ENCODE data around the gene REM2.

The REM2 gene, protein sequence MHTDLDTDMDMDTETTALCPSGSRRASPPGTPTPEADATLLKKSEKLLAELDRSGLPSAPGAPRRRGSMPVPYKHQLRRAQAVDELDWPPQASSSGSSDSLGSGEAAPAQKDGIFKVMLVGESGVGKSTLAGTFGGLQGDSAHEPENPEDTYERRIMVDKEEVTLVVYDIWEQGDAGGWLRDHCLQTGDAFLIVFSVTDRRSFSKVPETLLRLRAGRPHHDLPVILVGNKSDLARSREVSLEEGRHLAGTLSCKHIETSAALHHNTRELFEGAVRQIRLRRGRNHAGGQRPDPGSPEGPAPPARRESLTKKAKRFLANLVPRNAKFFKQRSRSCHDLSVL

GRCh38 chr14:22883173-22883976 lies at the start of gene REM2:
Gene REM2, plus strand, starts transcription at chr14:22883222. Its CDS starts 66 bp downstream, at chr14:22883288.
- no peak for DNase-seq

- DNase-seq: no peak
Observed at GRCh38 chr14:22835505-22835904, 47.5 kb upstream of the REM2 start.

DNA sequence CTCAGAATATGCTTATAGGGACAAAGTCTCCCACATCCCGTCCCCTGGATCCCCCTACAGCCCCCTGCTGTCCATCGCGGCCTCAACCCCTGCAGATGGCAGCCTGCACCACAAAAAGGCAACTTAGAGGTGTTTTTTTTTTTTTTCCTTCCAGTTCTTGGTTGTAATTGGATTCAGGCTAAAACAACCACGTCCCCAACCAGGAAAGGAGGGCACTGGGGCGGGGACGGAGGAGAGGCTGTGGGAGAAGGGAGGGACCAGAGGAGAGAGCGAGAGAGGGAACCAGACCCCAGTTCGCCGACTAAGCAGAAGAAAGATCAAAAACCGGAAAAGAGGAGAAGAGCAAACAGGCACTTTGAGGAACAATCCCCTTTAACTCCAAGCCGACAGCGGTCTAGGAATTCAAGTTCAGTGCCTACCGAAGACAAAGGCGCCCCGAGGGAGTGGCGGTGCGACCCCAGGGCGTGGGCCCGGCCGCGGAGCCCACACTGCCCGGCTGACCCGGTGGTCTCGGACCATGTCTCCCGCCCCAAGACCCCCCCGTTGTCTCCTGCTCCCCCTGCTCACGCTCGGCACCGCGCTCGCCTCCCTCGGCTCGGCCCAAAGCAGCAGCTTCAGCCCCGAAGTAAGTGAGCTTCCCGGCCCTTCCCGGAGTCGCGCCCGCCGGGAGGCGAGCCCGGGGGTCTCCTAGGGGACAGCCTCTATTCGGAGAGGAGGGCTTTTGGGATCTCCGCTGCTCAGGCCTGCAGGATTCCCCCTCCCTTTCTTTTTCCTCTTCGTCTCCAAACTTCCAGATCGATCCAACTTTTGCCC lies 46.5 kb upstream of the REM2 start, which contains the start of gene MMP14:
Gene MMP14, plus strand, starts transcription at position 285 of the 813 bp plus-strand sequence. Its CDS starts 233 bp downstream, at position 518.
- no peak for DNase-seq

DNA sequence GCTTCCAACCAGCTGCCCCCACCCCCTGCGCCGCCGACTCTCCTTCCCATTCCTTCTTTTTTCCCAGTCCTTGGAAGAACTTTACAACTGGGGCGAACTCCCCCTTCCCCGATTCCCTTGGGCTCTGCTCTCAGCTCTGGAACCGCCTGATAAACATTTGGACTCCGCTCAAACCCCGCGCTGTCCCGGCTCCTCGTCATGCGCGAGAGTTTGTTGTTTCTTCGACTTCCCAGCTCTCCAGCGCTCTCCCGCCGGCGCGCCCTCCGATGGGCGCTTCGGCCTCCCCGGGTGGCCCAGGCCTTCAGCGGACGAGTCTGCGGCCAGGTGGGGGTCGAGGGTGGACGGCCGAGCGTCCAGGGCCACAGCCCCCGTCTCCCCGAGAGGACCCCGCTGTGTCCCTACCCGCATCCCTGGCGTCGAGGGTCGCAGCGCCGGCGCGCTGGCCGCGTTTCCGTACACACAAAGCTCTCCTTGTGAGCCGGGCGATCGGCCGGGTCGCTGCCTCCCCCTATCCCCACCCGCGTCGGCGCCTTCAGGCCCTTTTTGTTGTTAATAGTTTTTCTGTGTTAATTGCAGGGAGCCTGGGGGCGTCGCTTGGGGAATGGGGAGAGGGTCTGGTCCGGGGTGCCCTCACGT lies 45.8 kb upstream of the REM2 start:
- DNase-seq: peak; percentile 34

DNA sequence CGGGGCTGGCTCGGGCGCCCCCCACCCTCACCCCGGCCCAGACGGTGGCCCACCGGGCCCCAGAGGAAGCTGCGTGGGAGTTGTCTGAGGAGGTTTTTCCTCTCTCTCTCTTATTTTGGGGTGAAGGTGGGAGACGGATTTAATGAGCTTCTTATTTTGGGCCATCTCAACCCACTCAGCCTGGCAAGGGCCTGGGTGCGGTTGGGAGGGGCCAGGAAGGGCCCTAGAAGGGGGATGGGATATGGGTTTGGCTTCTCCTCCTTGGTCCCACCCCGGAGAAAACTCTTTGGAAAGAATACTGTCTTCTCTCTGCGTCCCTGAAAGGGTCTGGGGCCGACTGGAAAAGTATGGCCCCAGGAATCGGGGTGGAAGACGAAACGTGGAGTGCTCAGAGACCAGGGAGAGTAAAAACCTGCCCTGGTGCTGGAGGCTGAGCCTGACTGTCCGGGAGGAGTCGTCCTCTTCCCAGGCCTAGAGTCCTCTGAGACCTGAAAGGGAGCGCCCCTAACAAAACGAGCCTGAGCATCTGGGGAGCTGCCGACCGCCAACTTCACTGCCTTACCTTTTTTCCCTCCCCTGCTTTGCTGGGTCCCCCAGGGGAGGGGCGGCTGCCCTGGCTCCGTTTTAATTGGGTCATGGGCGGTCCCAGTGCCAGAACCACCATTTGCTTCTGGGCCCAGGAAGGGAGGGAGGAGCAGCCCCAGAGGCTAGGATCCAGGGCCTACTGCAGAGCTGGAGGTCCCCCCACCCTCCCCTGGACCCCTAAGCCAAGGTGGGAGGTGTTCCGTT lies 45.1 kb upstream of the REM2 start:
- DNase-seq: no peak

GRCh38 chr14:22838631-22839041 lies 44.4 kb upstream of the REM2 start:
- no peak for DNase-seq

- DNase-seq: no peak
Observed at GRCh38 chr14:22839159-22839779, 43.8 kb upstream of the REM2 start.

GRCh38 chr14:22841311-22841710 lies 41.7 kb upstream of the REM2 start:
- no peak for DNase-seq

DNA sequence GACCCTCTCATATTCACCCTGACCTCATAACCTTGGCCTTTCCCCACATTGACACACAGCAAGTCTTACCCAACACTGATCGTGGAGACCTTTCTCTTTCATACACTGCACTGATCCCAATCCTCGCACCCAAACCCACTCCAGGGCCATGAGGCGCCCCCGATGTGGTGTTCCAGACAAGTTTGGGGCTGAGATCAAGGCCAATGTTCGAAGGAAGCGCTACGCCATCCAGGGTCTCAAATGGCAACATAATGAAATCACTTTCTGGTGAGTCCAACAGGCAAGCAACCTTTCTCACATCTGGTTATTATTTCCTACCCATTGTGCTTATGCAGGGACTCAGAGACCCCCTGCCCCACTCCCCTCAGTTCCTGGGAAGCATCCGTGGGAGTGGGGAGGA lies 41.3 kb upstream of the REM2 start:
- DNase-seq: no peak

GRCh38 chr14:22842211-22843122 lies 40.6 kb upstream of the REM2 start:
- no peak for DNase-seq

GRCh38 chr14:22843123-22843925 lies 39.7 kb upstream of the REM2 start:
- DNase-seq: no peak

GRCh38 chr14:22844221-22845102 lies 38.6 kb upstream of the REM2 start:
- no peak for DNase-seq

GRCh38 chr14:22845103-22845394 lies 38.0 kb upstream of the REM2 start:
- DNase-seq: no peak

DNA sequence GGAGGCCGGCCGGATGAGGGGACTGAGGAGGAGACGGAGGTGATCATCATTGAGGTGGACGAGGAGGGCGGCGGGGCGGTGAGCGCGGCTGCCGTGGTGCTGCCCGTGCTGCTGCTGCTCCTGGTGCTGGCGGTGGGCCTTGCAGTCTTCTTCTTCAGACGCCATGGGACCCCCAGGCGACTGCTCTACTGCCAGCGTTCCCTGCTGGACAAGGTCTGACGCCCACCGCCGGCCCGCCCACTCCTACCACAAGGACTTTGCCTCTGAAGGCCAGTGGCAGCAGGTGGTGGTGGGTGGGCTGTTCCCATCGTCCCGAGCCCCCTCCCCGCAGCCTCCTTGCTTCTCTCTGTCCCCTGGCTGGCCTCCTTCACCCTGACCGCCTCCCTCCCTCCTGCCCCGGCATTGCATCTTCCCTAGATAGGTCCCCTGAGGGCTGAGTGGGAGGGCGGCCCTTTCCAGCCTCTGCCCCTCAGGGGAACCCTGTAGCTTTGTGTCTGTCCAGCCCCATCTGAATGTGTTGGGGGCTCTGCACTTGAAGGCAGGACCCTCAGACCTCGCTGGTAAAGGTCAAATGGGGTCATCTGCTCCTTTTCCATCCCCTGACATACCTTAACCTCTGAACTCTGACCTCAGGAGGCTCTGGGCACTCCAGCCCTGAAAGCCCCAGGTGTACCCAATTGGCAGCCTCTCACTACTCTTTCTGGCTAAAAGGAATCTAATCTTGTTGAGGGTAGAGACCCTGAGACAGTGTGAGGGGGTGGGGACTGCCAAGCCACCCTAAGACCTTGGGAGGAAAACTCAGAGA lies 37.0 kb upstream of the REM2 start:
- DNase-seq: no peak

- no peak for DNase-seq
Observed at GRCh38 chr14:22846811-22847307, 36.2 kb upstream of the REM2 start.

- no peak for DNase-seq
Observed at GRCh38 chr14:22847661-22848341, 35.2 kb upstream of the REM2 start.

All from CD4-positive, alpha-beta T cell treated with Interleukin-17A for 4 hours (primary cell).